ENCODE measurements around the gene KCTD21. TPM values are rescaled to one million over a fixed set of nuclear protein-coding genes. Genes with fewer than 3 reads are reported as not detected.

KCTD21 gene
- total RNA-seq, 1 experiment from 2014 or later, result 3.0 TPM

DNA sequence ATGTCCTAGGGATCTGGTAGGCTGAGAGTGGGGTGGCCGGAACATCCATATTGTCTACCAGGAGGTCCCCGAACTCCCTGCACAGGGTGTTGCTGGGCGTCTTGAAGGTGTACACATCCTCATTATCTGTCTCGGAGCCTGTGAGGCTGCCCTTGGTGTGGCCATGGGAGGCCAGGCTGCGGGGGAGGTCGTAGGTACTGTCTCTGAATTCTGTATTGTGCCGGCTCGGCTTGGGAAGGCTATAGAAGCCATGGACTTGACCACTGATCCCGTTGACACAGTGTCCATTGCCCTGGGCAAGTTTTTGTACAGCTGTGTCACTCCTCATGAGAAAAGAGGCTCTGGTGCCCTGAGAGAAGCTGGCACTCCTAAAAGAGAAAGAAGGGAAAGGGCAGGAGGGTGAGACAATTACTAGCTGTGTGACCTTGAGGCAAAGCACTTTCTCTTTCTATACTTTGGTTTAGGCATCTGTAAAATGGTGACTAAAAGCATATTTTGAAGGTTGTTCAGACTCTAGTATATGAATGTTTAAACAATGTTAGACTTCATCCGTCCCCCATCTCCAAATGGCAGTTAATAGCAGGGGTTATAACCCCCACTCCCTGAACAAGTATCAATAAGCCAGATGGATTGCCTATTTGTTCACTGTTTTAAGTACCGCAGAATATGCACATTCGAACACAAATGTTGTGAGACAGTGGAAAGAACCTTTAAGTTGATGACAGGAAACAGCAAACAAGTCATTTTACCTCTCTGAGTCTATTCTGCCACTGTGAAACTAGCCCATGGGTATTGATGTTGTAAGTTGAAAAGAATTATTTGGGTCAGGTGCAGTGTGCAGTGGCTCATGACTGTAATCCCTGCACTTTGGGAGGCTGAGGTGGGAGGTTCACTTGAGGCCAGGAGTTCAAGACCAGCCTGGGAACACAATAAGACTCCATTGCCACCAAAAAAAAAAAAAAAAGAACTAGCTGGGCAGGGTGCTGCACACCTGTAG, 38.6 kb upstream of the KCTD21 start:
- H3K27me3 ChIP-seq (ENCODE audit: insufficient read depth, low read length), result no peaks in the 10 kb centered on the region
- ATAC-seq, result no peak

More for the DNA sequence above, 38.6 kb upstream of the KCTD21 start:
- H3K79me2 ChIP-seq (ENCODE audit: insufficient read depth, low read length), result no peaks in the 10 kb centered on the region
- H3K9me3 ChIP-seq (ENCODE audit: control insufficient read depth in 1 of 2, insufficient read depth in 1 of 2, low read depth in 1 of 2, low read length in 2 of 2), result no peaks in the 10 kb centered on the region
- no peaks in the 10 kb centered on the region for H3K9me2 ChIP-seq (ENCODE audit: insufficient read depth)
- no peak overlapping the region for H3K4me2 ChIP-seq (ENCODE audit: low read length)
- ChIA-PET CTCF (interaction anchor here (1.1 to 1.9 kb wide), 3 partner anchors 17 to 337 kb away, joined by 3 to 51 read pairs (median 6); no protein-coding TSS in a partner anchor), POLR2A (no interaction called here), RAD21 (ENCODE audit: low non-redundant PET in 1 of 2, low total read pairs in 2 of 2, uncharacterized antibody in 2 of 2, unreplicated experiment in 2 of 2) (interaction anchor here in 1 of 2 experiments (1.4 kb wide), 1 partner anchor 337 kb away, joined by 9 read pairs; no protein-coding TSS in a partner anchor)
- no peaks in the 10 kb centered on the region for H4K20me1 ChIP-seq (ENCODE audit: insufficient read depth)
- DNase-seq (ENCODE audit: low read depth, low spot score), result no peak
- TF ChIP-seq EZH2 (IDR thresholded peaks at IDR 0.05) (no peak), FOSL1 (IDR thresholded peaks at IDR 0.05; ENCODE audit: low read depth) (no peak), ZFX (IDR thresholded peaks at IDR 0.05) (no peak), SP1 (IDR thresholded peaks at IDR 0.05; ENCODE audit: low read depth) (no peak), ELF1 (IDR thresholded peaks at IDR 0.05; ENCODE audit: borderline replicate concordance, low read depth) (no peak), ZNF274 (IDR thresholded peaks at IDR 0.05; ENCODE audit: low read depth, low read length) (no peak), POLR2A (IDR thresholded peaks at IDR 0.05; ENCODE audit: borderline replicate concordance, extremely low read depth, insufficient read depth, insufficient read length) (no peak), SRF (IDR thresholded peaks at IDR 0.05; ENCODE audit: low read depth) (no peak), CBX3 (IDR thresholded peaks at IDR 0.05; ENCODE audit: low read depth) (no peak), CEBPB (IDR thresholded peaks at IDR 0.05; ENCODE audit: low read depth) (no peak), EGR1 (IDR thresholded peaks at IDR 0.05; ENCODE audit: low read depth) (no peak)
- TF ChIP-seq, protein P1, sequence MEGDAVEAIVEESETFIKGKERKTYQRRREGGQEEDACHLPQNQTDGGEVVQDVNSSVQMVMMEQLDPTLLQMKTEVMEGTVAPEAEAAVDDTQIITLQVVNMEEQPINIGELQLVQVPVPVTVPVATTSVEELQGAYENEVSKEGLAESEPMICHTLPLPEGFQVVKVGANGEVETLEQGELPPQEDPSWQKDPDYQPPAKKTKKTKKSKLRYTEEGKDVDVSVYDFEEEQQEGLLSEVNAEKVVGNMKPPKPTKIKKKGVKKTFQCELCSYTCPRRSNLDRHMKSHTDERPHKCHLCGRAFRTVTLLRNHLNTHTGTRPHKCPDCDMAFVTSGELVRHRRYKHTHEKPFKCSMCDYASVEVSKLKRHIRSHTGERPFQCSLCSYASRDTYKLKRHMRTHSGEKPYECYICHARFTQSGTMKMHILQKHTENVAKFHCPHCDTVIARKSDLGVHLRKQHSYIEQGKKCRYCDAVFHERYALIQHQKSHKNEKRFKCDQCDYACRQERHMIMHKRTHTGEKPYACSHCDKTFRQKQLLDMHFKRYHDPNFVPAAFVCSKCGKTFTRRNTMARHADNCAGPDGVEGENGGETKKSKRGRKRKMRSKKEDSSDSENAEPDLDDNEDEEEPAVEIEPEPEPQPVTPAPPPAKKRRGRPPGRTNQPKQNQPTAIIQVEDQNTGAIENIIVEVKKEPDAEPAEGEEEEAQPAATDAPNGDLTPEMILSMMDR (IDR thresholded peaks at IDR 0.05 in 2 of 3, conservative IDR thresholded peaks at IDR 0.05 in 1 of 3; ENCODE audit: borderline replicate concordance in 1 of 3, insufficient read depth in 1 of 3, low read depth in 2 of 3, low read length in 2 of 3), result no peak
- TF ChIP-seq, protein P2, sequence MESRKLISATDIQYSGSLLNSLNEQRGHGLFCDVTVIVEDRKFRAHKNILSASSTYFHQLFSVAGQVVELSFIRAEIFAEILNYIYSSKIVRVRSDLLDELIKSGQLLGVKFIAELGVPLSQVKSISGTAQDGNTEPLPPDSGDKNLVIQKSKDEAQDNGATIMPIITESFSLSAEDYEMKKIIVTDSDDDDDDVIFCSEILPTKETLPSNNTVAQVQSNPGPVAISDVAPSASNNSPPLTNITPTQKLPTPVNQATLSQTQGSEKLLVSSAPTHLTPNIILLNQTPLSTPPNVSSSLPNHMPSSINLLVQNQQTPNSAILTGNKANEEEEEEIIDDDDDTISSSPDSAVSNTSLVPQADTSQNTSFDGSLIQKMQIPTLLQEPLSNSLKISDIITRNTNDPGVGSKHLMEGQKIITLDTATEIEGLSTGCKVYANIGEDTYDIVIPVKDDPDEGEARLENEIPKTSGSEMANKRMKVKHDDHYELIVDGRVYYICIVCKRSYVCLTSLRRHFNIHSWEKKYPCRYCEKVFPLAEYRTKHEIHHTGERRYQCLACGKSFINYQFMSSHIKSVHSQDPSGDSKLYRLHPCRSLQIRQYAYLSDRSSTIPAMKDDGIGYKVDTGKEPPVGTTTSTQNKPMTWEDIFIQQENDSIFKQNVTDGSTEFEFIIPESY (IDR thresholded peaks at IDR 0.05; ENCODE audit: extremely low read depth, insufficient replicate concordance, low read length), result no peak
- no peaks in the 10 kb centered on the region for H3K4me1 ChIP-seq (ENCODE audit: control insufficient read depth in 1 of 2, insufficient read depth in 2 of 2, low read length in 2 of 2)
- intact Hi-C loops (cut with micrococcal nuclease), result no loop called here
- no peak overlapping the region for H2AFZ ChIP-seq (ENCODE audit: low read depth, low read length, poor library complexity, severe bottlenecking)
- no peaks in the 10 kb centered on the region for H3K36me3 ChIP-seq (ENCODE audit: control insufficient read depth in 1 of 2, insufficient read depth in 2 of 2, low read length in 2 of 2)
- H3K4me3 ChIP-seq (replicated peaks in 1 of 2; ENCODE audit: low read depth in 1 of 2, low read length in 2 of 2), result no peak overlapping the region
- no peak overlapping the region for H3K9ac ChIP-seq (ENCODE audit: low read length)
- H3K27ac ChIP-seq (ENCODE audit: low read depth, low read length), result no peak overlapping the region
- BruUV-seq (replicated peaks), result no TSS peak

Measured in HCT116 (cell line).